Astrocyte (in vitro differentiated cells and primary cell): ENCODE data around the gene CACNG6. TPM values are rescaled to one million over a fixed set of nuclear protein-coding genes. Genes with fewer than 3 reads are reported as not detected.
A peak's percentile ranks its signal among the peaks of the same experiment; 100 is the strongest.

Source experiments
- DNase-seq: peaks from one replicate; pipeline ENCODE4 v3.0.0-alpha.2; 2010; ENCODE audit warnings: low read depth
- FAIRE-seq: peaks from 2 replicates; lab custom pipeline; 2011; peaks lifted over from hg19 to GRCh38; lab: Jason Lieb, UNC
- H2AFZ ChIP-seq: 2 replicates; pipeline ENCODE4 v1.6.0; 2012; ENCODE audit warnings: low read depth, low read length, inconsistent platforms
- H3K27ac ChIP-seq: 2 replicates; pipeline ENCODE4 v1.5.1; 2011; ENCODE audit warnings: low read depth, low read length, inconsistent platforms
- H3K27me3 ChIP-seq: 2 replicates; pipeline ENCODE4 v1.6.0; 2011; ENCODE audit warnings: low read length, inconsistent platforms; ENCODE audit not compliant: insufficient read depth
- H3K36me3 ChIP-seq: 2 replicates; pipeline ENCODE4 v1.5.1; 2011; ENCODE audit warnings: low read length, inconsistent platforms; ENCODE audit not compliant: insufficient read depth
- H3K4me1 ChIP-seq: 2 replicates; pipeline ENCODE4 v1.5.1; 2011; ENCODE audit warnings: low read length, inconsistent platforms; ENCODE audit not compliant: insufficient read depth
- H3K4me2 ChIP-seq: 2 replicates; pipeline ENCODE4 v1.6.0; 2012; ENCODE audit warnings: low read length, inconsistent platforms
- H3K4me3 ChIP-seq: 2 replicates; pipeline ENCODE4 v1.5.1; 2011; ENCODE audit warnings: low read depth, mild to moderate bottlenecking, low read length, inconsistent platforms; ENCODE audit not compliant: insufficient read depth
- H3K79me2 ChIP-seq: 2 replicates; pipeline ENCODE4 v1.6.0; 2012; ENCODE audit warnings: mild to moderate bottlenecking, low read length, inconsistent platforms; ENCODE audit not compliant: insufficient read depth
- H3K9ac ChIP-seq: 2 replicates; pipeline ENCODE4 v1.6.0; 2012; ENCODE audit warnings: mild to moderate bottlenecking, low read length, inconsistent platforms
- H3K9me3 ChIP-seq: 2 replicates; pipeline ENCODE4 v1.5.1; 2012; ENCODE audit warnings: low read depth, mild to moderate bottlenecking, low read length, inconsistent platforms; ENCODE audit not compliant: insufficient read depth
- H4K20me1 ChIP-seq: 2 replicates; pipeline ENCODE4 v1.6.0; 2012; ENCODE audit warnings: low read length, inconsistent platforms; ENCODE audit not compliant: insufficient read depth
- H3K27ac Mint-ChIP-seq: one replicate; pipeline ENCODE4 v1.8.0; 2021; ENCODE audit warnings: mild to moderate bottlenecking, mixed read lengths; ENCODE audit not compliant: unreplicated experiment
- H3K27me3 Mint-ChIP-seq: one replicate; pipeline ENCODE4 v1.8.0; 2021; ENCODE audit warnings: low read depth, mixed read lengths; ENCODE audit not compliant: unreplicated experiment
- H3K36me3 Mint-ChIP-seq: one replicate; pipeline ENCODE4 v1.8.0; 2021; ENCODE audit warnings: low read depth, mixed read lengths; ENCODE audit not compliant: unreplicated experiment
- H3K4me1 Mint-ChIP-seq: one replicate; pipeline ENCODE4 v1.8.0; 2021; ENCODE audit warnings: low read depth, mixed read lengths; ENCODE audit not compliant: unreplicated experiment
- H3K4me3 Mint-ChIP-seq: one replicate; pipeline ENCODE4 v1.8.0; 2021; ENCODE audit warnings: mild to moderate bottlenecking, moderate library complexity, mixed read lengths; ENCODE audit not compliant: unreplicated experiment
- H3K9me3 Mint-ChIP-seq: one replicate; pipeline ENCODE4 v1.8.0; 2021; ENCODE audit warnings: mild to moderate bottlenecking, mixed read lengths; ENCODE audit not compliant: unreplicated experiment
- EZH2 ChIP-seq: IDR thresholded peaks from 2 replicates; pipeline ENCODE4 v1.6.1; 2012; ENCODE audit warnings: mild to moderate bottlenecking, low read length, inconsistent platforms; ENCODE audit not compliant: insufficient read depth
- total RNA-seq: library from RNA; stranded (reverse); gene quantifications from 2 replicates; pipeline ENCODE4 v1.2.1, GENCODE V29; 2021
- TF ChIP-seq, protein P1 (sequence below): IDR thresholded peaks from 2 replicates; pipeline ENCODE4 v1.5.1; 2011; ENCODE audit warnings: low read depth, mild to moderate bottlenecking, inconsistent platforms, low read length, moderate library complexity; ENCODE audit not compliant: insufficient read depth

The CACNG6 gene
- total RNA-seq, 1 donor from 2014 or later = 0.20 TPM

GRCh38 chr19:53989600-53990533 is 1.6 kb upstream of the CACNG6 start:
- Histone ChIP-seq H4K20me1 (no peaks in the 10 kb centered on the region), H3K9ac (no peak overlapping the region), H2AFZ (no peak overlapping the region), H3K27me3 (peaks cover 18% of the 10 kb centered on the region), H3K4me2 (no peak overlapping the region), H3K27ac (no peak overlapping the region), H3K4me3 (no peak overlapping the region), H3K36me3 (no peaks in the 10 kb centered on the region), H3K9me3 (no peaks in the 10 kb centered on the region), H3K79me2 (no peaks in the 10 kb centered on the region), H3K4me1 (no peaks in the 10 kb centered on the region)
- Mint-ChIP-seq H3K9me3 (peaks cover 3% of the 10 kb centered on the region), H3K4me3 (no peak overlapping the region), H3K27ac (no peak overlapping the region), H3K4me1 (peaks cover under 1% of the 10 kb centered on the region), H3K27me3 (peaks cover 31% of the 10 kb centered on the region), H3K36me3 (no peaks in the 10 kb centered on the region)
- DNase-seq = peak; percentile 49
- no peak for TF ChIP-seq EZH2
- TF ChIP-seq, protein P1, sequence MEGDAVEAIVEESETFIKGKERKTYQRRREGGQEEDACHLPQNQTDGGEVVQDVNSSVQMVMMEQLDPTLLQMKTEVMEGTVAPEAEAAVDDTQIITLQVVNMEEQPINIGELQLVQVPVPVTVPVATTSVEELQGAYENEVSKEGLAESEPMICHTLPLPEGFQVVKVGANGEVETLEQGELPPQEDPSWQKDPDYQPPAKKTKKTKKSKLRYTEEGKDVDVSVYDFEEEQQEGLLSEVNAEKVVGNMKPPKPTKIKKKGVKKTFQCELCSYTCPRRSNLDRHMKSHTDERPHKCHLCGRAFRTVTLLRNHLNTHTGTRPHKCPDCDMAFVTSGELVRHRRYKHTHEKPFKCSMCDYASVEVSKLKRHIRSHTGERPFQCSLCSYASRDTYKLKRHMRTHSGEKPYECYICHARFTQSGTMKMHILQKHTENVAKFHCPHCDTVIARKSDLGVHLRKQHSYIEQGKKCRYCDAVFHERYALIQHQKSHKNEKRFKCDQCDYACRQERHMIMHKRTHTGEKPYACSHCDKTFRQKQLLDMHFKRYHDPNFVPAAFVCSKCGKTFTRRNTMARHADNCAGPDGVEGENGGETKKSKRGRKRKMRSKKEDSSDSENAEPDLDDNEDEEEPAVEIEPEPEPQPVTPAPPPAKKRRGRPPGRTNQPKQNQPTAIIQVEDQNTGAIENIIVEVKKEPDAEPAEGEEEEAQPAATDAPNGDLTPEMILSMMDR = no peak
- no peak for FAIRE-seq

- H3K4me1 Mint-ChIP-seq = peaks cover 3% of the 10 kb centered on the region
- no peaks in the 10 kb centered on the region for H3K9me3 ChIP-seq
- no peak overlapping the region for H3K27ac Mint-ChIP-seq
- peaks cover 47% of the 10 kb centered on the region for H3K27me3 Mint-ChIP-seq
- no peaks in the 10 kb centered on the region for H3K4me1 ChIP-seq
- no peak overlapping the region for H3K9ac ChIP-seq
- H3K9me3 Mint-ChIP-seq = peaks cover 3% of the 10 kb centered on the region
- H3K4me3 Mint-ChIP-seq = peak overlapping the region; percentile 69
- no peaks in the 10 kb centered on the region for H3K36me3 Mint-ChIP-seq
- no peak for FAIRE-seq
- no peaks in the 10 kb centered on the region for H4K20me1 ChIP-seq
- H3K79me2 ChIP-seq = no peaks in the 10 kb centered on the region
- no peak overlapping the region for H2AFZ ChIP-seq
- no peak for TF ChIP-seq EZH2
- TF ChIP-seq, protein P1 = no peak
- H3K4me2 ChIP-seq = no peak overlapping the region
- DNase-seq = no peak
- no peak overlapping the region for H3K27ac ChIP-seq
- no peak overlapping the region for H3K4me3 ChIP-seq
- H3K36me3 ChIP-seq = no peaks in the 10 kb centered on the region
- H3K27me3 ChIP-seq = peaks cover 18% of the 10 kb centered on the region
Observed at GRCh38 chr19:53992211-53992610, 774 bp downstream of the CACNG6 start.

DNA sequence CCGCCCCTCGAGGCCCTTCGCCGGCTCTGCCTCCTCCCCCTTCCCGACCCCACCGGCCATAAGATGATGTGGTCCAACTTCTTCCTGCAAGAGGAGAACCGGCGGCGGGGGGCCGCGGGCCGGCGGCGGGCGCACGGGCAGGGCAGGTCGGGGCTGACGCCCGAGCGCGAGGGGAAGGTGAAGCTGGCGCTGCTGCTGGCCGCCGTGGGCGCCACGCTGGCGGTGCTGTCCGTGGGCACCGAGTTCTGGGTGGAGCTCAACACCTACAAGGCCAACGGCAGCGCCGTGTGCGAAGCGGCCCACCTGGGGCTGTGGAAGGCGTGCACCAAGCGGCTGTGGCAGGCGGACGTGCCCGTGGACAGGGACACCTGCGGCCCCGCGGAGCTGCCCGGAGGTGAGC is 1.4 kb downstream of the CACNG6 start:
- H3K27me3 Mint-ChIP-seq = peaks cover 53% of the 10 kb centered on the region
- DNase-seq (no peak), FAIRE-seq (no peak)
- no peak overlapping the region for H3K4me2 ChIP-seq
- TF ChIP-seq EZH2 = peak; percentile 72
- TF ChIP-seq, protein P1 = no peak
- H3K9me3 ChIP-seq = no peaks in the 10 kb centered on the region
- no peak overlapping the region for H3K4me3 ChIP-seq
- H4K20me1 ChIP-seq = no peaks in the 10 kb centered on the region
- H3K9ac ChIP-seq = no peak overlapping the region
- H3K27ac ChIP-seq = no peak overlapping the region
- no peaks in the 10 kb centered on the region for H3K36me3 Mint-ChIP-seq
- no peaks in the 10 kb centered on the region for H3K4me1 ChIP-seq
- H3K9me3 Mint-ChIP-seq = peaks cover 3% of the 10 kb centered on the region
- no peak overlapping the region for H3K27ac Mint-ChIP-seq
- H3K36me3 ChIP-seq = no peaks in the 10 kb centered on the region
- peaks cover 3% of the 10 kb centered on the region for H3K4me1 Mint-ChIP-seq
- H3K4me3 Mint-ChIP-seq = no peak overlapping the region
- H2AFZ ChIP-seq = no peak overlapping the region
- no peaks in the 10 kb centered on the region for H3K79me2 ChIP-seq
- peaks cover 18% of the 10 kb centered on the region for H3K27me3 ChIP-seq
